D341Med (cell line): ENCODE results near the gene SPANXB1.
"Not testable (repeated sequence)": the region's sequence is repeated elsewhere in the genome, so short reads cannot be mapped to it uniquely, and the experiment has no call there.

Experiments used
- DNase-seq: peaks from one replicate; pipeline ENCODE4 v3.0.0; 2012; ENCODE audit warnings: low spot score

SPANXB1 gene

GRCh38 chrX:141002568-141002967, at the start of gene SPANXB1:
Gene SPANXB1, plus strand, starts transcription at chrX:141002594. Its CDS starts 100 bp downstream, at chrX:141002694.
- not testable (repeated sequence) for DNase-seq

- no peak for DNase-seq
Measured at GRCh38 chrX:140967036-140967435, 35.4 kb upstream of the SPANXB1 start.

- DNase-seq = no peak
Measured at GRCh38 chrX:140971099-140971795, 31.1 kb upstream of the SPANXB1 start.

GRCh38 chrX:140975472-140975871, 26.9 kb upstream of the SPANXB1 start:
- no peak for DNase-seq

- no peak for DNase-seq
Measured at GRCh38 chrX:140980271-140980670, 22.1 kb upstream of the SPANXB1 start.

GRCh38 chrX:140983730-140984129, 18.7 kb upstream of the SPANXB1 start:
- DNase-seq = no peak

- not testable (repeated sequence) for DNase-seq
Measured at GRCh38 chrX:141005243-141005642, 2.8 kb downstream of the SPANXB1 start.

GRCh38 chrX:141044246-141044645, 41.9 kb downstream of the SPANXB1 start:
- DNase-seq = not testable (repeated sequence)

GRCh38 chrX:141049878-141050277, 47.5 kb downstream of the SPANXB1 start:
- not testable (repeated sequence) for DNase-seq

- DNase-seq = not testable (repeated sequence)
Measured at GRCh38 chrX:141052098-141052497, 49.7 kb downstream of the SPANXB1 start.
